ENCODE measurements around the gene GRXCR2.

Gene GRXCR2

GRCh38 chr5:145863003-145863402 is 9.8 kb downstream of the GRXCR2 start:
- no peak for TF ChIP-seq CTCF (IDR thresholded peaks at IDR 0.05; ENCODE audit: insufficient read depth, low read depth, low read length, missing control alignments)
- no peak for DNase-seq (ENCODE audit: low read depth)
- no peak overlapping the region for H3K4me3 ChIP-seq (ENCODE audit: low read depth, low read length)

- DNase-seq (ENCODE audit: low read depth), result no peak
- TF ChIP-seq CTCF (IDR thresholded peaks at IDR 0.05; ENCODE audit: insufficient read depth, low read depth, low read length, missing control alignments), result no peak
- no peak overlapping the region for H3K4me3 ChIP-seq (ENCODE audit: low read depth, low read length)
These were observed 12.9 kb downstream of the GRXCR2 start for GRCh38 chr5:145859897-145860296.

GRCh38 chr5:145859453-145859852 is 13.4 kb downstream of the GRXCR2 start:
- DNase-seq (ENCODE audit: low read depth), result no peak
- no peak overlapping the region for H3K4me3 ChIP-seq (ENCODE audit: low read depth, low read length)
- TF ChIP-seq CTCF (IDR thresholded peaks at IDR 0.05; ENCODE audit: insufficient read depth, low read depth, low read length, missing control alignments), result no peak

- no peak overlapping the region for H3K4me3 ChIP-seq (ENCODE audit: low read depth, low read length)
- DNase-seq (ENCODE audit: low read depth), result no peak
- TF ChIP-seq CTCF (IDR thresholded peaks at IDR 0.05; ENCODE audit: insufficient read depth, low read depth, low read length, missing control alignments), result no peak
These were observed 13.9 kb downstream of the GRXCR2 start for GRCh38 chr5:145858959-145859358.

GRCh38 chr5:145856285-145856818 is 16.5 kb downstream of the GRXCR2 start:
- no peak overlapping the region for H3K4me3 ChIP-seq (ENCODE audit: low read depth, low read length)
- no peak for DNase-seq (ENCODE audit: low read depth)

GRCh38 chr5:145855763-145856267 is 17.0 kb downstream of the GRXCR2 start:
- H3K4me3 ChIP-seq (ENCODE audit: low read depth, low read length), result no peak overlapping the region
- DNase-seq (ENCODE audit: low read depth), result no peak
- no peak for TF ChIP-seq CTCF (IDR thresholded peaks at IDR 0.05; ENCODE audit: insufficient read depth, low read depth, low read length, missing control alignments)

More at GRCh38 chr5:145856285-145856818, 16.5 kb downstream of the GRXCR2 start:
- TF ChIP-seq CTCF (IDR thresholded peaks at IDR 0.05; ENCODE audit: insufficient read depth, low read depth, low read length, missing control alignments), result no peak

- H3K4me3 ChIP-seq (ENCODE audit: low read depth, low read length), result no peak overlapping the region
- no peak for TF ChIP-seq CTCF (IDR thresholded peaks at IDR 0.05; ENCODE audit: insufficient read depth, low read depth, low read length, missing control alignments)
- DNase-seq (ENCODE audit: low read depth), result no peak
These were observed 18.1 kb downstream of the GRXCR2 start for GRCh38 chr5:145854651-145855258.
